HuH-7 (cell line): ENCODE measurements around the gene KCND3.

Experiments
- DNase-seq: peaks from one replicate; pipeline ENCODE4 v3.0.0; 2011; ENCODE audit warnings: low spot score

The KCND3 gene

DNA sequence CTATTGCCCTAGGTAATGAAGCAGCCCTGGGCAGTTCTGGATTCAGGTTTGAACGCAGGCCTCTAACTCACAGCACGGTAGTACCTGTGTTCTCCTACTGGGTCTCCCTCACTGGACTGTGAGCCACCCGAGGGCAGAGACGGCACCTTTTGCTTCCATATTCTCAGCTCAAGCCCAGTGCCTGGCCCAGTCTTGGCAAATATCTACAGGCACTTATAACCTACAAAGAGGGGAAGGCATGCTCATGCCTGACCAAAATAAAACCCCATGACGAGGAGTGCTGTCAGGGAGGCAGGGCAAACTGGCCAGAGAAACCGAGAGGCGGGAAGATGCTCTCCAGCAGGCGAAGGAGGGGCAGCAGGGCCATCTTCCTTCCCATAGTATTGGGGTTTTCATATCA is 142.6 kb downstream of the KCND3 start:
- no peak for DNase-seq

DNA sequence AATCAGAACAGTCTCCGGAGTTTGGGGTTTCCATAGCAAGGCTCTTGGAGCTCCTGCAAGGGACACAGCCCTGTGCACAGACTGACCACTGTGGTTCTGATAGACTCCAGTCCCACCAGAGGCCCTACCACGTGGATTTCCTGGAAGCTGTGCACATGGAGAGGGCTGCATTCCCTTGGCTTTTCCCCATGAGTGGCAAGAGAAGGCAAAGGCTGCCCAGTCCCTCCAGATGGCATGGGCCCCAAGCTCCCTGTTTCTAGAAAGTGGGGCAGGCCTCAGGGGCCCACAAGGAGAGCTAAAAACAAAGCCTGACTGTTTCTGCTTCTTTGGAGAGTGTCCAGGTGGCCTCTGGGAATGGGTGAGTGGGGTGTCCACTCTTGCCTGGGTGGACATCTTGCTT is 146.3 kb downstream of the KCND3 start:
- DNase-seq: no peak

DNA sequence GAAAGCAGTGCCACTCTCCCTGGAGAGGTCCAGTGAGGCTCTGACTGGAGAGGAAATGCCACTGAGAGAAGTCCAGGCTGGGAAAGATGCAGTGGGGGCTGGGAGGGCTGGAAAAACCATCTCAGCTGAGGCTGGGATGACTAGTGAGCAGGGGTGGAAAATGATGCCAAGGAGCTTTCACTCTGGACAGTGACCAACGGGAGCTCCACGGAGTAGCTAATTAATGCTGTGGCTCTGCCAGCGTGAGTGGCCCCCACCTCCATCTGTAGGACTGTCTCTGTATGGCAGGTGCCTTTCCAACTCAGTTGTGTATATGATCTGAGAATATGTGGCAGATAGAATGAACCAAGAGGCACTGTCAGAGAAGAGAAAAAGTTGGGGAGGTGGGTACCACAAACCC is 147.1 kb downstream of the KCND3 start:
- DNase-seq: no peak

DNA sequence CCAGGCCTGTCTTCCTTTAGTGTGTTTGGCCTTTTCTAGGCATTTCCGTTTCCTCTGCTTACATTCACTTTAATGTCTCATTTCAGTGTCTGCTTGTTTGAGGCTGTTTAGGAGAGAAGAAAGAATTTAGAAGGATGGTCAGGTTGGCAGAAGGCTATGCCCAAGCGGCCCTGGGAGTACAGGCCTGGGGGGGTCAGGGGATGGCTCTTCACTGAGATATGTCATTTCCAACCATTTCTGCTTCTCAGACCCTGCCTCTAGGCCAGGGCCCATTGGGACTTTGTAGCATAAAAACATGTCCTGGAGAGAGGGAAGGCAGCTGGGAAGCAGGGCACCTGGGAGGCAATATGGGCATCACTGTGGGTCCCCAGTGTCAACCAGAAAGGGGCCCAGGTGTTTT is 147.7 kb downstream of the KCND3 start:
- no peak for DNase-seq

DNA sequence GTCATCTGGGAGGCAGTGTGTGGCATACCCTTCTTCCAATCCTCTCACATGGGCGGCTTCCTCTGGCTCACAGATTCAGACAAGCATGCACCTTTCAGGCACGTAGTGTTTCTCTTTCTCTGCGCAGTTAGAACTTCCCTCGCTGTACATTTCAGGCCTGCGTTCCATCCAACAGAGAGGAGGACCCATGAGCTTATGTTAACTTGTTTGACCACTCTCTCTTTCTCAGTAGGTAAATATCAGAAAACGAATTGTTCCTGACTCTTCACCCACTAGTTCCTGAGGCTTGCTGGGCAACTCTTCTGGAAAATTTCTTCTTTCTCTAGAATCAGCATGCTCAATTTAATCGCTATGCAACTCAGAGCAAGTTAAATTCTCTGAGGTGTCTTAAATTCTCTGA is 148.3 kb downstream of the KCND3 start:
- no peak for DNase-seq

DNA sequence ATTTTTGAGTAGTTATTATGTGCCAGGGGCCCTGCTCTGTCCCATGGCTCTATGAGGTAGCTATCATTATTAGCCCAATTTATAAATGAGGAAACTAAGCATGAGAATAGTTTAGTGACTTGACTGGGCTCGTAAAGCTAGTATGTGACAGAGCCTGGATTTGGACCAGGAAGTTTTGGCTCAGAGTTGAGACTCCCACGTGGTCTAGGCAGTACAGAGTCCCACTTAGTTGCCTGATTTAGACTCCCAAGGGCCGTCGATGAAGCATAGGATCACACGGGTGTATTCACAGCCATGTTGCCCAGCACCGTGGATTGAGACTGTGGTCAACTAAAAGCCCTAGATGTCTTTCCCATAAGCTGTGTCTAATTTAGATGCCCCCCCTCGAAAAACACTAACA is 152.1 kb downstream of the KCND3 start:
- no peak for DNase-seq

DNA sequence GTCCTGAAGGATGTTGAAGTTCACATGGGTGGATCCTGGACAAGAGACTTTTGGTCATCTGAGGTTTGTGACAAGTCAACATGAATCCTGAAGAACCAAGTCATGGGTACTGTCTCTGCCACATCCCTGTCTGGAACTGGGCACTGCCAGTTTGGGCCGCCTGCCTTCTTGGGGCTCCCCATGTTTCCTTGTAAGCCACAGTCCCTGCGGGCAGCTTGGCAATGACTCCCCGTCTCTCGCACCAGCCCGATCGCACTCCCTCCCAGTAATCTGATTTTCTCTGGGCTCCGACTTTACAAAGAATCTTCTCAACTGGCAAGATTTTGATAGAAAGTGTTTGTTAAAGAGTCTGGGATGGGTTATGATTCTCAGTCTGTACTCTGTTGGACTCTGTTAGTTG is 153.4 kb downstream of the KCND3 start:
- no peak for DNase-seq

DNA sequence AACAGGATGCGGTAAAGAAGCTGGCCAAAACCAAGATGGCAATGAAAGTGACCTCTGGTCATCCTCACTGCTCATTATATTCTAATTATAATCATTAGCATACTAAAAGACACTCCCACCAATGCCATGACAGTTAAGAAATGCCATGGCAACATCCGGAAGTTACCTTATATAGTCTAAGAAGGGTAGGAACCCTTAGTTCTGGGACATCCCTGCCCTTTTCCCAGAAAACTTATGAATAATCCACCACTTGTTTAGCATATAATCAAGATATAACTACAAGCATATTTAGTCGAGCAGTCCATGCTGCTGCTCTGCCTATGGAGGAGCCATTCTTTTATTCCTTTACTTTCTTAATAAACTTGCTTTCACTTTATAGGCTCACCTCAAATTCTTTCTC is 154.0 kb downstream of the KCND3 start:
- DNase-seq: no peak

DNA sequence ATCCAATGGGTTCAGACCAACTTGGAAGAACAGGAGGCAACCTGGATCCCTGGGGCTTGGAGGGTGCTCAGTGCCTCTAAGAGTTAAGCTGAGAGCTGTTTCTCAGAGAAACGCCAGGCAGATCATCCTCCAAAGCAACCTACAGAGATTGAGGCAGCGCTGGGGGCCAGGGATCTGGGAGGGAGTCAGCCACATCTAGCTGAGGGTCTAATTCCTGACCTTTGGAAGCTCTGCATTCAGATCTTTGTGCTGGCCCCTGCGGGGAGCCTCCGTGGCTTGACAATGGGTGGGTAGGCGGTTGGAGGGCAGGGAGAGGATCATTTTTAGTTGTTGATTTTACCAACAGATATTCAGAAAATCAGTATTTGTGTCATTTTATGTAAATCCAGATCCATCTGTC is 154.5 kb downstream of the KCND3 start:
- DNase-seq: no peak

DNA sequence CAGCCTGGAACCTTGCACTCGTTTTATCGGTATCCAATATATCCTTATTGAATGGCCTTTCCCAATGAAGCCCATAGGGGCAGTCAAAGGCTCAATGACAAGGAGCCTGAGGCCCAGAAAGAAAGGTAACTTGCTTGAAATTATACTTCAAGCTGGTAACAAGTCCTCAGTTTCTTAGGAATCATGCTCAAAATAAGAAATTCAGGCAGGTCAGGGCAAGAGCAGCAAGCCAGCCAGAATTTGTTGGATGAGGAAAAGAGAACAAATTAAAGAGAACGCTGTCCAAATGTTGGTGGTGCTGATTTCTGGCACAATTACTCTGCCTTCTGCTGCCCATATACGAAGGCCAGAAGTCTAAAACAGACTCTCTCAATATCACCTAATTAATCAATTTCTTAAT is 156.1 kb downstream of the KCND3 start:
- DNase-seq: no peak

DNA sequence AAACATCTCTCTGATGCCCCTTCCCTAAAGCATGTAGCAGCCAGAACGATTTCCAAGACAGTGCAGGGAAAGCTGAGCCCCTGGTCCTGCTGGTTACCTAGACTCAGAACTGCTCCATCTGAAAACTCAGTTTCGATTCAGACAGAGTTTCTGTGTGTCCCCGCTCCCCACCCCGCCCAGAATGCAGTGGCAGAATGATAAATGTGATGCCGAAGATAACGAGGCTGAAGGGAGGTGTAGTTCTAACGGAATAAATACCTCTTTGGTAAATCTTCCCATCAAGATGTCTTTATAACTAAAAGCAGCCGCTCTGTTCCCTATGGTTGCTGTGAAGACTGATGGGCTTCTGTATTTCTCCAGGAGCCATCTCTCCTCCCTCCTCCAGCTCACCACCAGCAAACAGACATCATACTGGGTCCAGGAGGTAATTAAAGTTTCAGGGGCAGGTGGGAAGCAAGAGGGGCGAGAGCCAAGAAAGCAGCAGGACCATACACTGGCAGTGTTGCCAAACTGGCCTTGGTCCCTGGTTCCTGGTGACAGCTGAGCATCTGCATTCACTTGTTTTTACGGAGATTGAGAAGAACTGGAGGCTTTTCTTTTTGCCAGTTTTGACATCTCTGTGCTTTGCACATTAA is 156.8 kb downstream of the KCND3 start:
- no peak for DNase-seq

DNA sequence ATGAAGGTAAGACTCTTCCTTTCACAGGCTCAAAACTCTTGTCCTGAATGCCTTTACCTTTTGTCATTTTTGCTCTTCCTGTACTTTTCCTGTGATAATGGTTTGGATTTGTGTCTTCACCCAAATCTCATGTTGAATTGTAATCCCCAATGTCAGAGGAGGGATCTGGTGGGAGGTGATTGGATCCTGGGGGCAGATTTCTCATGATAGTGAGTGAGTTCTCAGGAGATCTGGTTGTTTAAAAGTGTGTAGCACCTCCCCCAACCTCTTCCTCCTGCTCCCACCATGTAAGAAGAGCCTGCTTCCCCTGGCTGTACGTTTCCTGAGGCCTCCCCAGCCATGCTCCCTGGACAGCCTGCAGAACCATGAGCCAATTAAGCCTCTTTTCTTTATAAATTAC is 158.3 kb downstream of the KCND3 start:
- no peak for DNase-seq

DNA sequence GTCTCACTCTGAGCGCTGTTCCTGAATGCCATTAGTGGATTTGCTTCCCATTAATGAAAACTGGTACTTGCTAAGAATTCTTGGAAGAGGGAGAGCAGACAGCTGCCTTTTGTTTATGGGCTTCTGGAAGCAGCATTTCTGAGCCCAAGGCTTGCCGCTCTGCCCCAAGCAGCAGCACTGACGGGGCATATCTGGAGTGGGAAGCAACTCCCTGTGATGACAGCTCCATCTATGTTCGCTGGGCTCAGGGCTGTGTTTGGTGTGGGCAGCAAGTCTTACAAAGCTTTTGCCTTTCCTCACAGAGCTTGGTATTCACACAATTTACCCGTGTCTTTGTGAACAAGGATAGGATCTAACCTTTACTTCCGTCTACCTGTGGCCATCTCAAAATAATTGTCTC is 161.5 kb downstream of the KCND3 start:
- no peak for DNase-seq

DNA sequence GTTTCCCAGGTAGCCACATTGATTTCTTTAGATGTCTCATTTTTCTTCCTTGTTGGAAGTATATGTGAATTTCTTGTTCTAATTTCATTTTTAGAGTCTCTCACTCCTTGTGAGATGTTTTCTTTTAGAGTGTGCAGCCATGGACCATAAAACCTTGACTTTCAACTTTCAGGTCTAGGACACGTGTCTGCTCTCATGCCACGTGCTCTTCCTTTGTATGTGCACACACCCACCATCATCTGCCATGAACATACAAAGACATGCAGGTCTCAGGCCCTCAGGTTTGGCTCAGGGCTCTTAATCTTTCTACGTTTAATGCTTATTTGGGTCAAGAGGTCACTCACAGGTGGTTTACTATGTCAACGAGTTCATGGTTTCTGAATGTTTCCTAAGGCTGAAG is 163.2 kb downstream of the KCND3 start:
- no peak for DNase-seq

DNA sequence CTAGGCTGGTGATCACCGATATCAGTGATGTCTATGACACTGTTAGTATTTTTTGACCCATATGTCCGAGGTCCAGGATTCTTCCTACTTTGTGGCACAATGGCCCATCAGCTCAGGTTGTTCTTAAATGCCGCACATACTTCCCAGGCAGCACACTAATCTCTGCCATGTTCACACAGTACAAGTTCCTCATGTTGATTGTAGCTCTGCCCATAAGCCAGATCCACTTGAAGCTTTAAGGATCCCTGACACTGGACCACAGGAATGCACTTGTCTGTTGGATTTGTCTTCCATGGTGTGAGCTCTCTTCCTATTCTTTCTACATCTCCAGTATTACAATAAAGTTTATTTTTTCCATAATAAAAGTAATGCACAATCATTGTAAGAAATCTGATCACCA is 164.3 kb downstream of the KCND3 start:
- DNase-seq: no peak

DNA sequence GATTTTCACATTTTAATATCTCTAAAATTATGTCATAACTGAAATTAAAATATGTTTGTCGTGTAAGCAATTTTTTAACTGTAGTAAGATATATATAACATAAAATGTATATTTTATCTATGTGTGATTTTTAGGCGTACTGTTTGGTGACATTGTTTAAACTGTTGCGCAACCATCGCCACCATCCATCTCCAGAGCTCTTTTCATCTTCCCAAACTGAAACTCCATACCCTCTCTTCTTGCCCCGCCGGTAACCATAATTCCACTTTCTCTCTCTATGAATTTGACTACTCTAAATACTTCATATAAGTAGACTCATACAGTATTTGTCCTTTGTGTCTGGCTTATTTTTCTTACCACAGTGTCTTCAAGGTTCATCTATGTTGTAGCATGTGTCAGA is 167.3 kb downstream of the KCND3 start:
- DNase-seq: no peak

DNA sequence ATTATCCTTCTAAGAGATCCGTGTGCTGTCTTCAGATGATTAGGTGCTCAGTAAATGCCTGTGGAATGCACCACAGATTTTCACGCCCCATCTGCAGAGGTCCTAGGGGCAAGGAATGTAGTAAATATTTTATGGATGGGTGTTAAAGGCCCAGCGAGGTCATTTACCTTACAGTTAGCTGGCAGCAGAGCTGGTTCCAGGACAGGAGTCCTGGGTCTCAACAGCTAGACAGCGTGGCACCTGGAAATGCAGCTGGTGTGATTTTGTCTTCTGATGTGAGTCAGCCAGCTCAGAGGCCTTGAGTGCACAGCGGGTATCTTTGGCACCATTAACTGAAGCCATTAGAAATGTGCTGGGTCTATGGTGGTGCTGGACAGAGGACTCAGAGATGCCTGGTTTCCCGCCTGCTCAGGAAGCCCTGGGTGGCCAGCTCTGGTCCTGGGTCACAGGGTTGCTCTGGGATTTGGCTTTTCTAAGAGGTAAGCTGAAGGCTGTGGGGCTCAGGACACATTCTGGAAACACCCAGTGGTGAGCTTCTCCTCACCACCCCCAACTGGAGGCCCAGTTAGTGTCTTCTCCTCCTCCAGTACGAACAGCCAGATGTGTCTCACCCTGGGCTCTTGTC is 168.2 kb downstream of the KCND3 start:
- DNase-seq: no peak

DNA sequence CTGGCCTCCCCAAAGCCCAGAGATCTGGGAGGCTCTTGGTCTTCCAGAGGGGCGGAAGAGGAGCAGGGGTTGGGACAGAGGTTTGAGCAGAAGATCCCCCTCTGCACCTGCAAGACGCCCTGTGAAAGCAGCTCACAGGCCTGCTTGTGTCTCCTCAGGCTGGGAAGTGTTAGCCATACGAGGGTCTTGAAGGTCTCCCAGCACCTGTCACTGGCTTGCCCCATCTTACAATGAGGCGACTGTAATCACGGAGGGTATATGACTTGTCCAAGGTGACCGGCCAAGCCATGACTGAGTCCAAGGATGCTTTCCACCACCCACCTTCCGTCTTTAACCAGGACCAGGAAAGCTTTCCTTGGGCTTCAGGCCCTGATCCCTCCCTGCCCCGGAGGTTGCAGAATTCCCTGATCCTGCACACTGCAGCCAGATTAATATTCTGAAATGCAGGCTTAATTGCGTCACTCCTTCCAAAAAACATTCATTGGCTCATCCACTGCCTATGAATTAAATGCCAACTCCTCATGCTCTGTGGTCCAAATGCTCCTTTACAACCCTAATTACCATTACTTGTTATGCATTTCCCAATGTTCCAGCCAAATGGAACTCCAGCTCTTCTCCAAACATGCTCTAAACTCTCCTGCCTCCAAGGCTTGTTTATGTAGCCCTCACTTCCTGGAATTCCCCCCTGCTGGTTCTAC is 169.8 kb downstream of the KCND3 start:
- DNase-seq: no peak

DNA sequence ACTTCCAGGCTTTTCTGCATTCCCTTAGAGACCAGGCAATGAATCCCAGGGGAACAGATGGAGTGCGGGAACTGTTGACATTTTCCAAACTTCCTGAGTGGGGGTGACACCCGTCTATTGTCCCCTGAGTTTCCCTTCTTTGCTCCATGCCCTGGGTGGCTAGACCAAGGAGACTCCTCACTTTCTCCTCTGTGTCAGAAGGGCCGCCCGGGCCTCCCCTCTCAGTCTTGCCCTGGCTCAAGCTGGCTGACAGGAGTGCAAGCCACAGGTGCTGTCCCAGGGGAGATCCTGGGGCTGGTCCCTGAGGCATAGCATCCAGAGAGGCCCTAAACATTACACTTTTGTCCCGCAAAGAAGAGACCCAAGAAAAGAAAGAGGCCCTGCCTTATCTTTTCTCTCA is 170.9 kb downstream of the KCND3 start:
- no peak for DNase-seq

DNA sequence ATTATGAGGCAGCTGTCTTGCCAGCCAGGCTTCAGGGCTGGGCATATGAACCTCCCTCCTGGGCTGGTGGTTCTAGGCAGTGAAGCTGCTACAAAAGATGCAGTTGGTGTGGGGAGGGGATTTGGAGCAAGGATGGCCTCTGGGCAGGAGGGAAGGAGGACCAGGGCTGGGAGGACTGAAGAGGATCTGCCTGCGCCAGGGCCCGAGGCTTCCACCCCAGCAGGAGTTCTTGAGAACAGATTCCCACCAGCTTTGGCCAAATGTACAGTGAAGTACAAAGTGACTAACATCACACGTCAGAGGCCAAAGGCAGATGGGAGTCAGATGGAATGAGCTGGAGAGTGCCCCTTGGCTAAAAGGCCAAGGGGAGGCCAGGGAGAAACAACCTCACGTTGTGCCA is 171.4 kb downstream of the KCND3 start:
- DNase-seq: no peak

DNA sequence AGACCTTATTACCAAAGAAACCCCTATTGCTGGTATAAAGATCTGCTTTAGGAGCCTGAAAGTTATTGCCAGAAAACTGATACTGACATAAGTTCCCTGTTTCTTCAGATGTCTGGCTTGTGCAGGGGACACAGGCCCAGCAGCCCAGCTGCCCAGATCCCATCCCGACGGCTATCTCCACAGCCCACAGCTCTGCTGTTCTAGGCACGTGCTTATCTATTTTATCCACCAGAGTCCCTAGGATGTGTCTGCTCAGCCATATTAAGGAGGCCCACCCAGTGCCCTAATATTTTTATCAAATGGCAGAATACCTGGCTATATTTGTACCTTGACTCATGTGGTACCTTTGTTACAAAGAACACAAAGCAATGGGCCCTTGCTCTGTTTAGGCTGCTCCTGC is 174.8 kb downstream of the KCND3 start:
- DNase-seq: no peak

DNA sequence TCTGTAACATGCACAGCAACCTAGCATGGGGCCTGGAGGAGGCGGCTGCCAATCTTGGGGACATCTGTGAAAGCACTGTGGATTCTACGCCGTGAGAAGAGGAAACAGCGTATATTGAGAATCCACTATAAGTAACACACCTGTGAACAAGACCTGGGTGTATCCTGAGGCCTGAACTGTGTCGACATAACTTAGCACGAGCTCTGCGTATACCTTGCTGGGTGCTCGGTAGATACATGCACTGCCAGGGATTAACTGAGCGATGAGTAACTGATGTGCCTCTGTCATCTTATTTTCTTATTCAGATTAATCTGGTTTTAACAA is 175.2 kb downstream of the KCND3 start:
- DNase-seq: no peak

DNA sequence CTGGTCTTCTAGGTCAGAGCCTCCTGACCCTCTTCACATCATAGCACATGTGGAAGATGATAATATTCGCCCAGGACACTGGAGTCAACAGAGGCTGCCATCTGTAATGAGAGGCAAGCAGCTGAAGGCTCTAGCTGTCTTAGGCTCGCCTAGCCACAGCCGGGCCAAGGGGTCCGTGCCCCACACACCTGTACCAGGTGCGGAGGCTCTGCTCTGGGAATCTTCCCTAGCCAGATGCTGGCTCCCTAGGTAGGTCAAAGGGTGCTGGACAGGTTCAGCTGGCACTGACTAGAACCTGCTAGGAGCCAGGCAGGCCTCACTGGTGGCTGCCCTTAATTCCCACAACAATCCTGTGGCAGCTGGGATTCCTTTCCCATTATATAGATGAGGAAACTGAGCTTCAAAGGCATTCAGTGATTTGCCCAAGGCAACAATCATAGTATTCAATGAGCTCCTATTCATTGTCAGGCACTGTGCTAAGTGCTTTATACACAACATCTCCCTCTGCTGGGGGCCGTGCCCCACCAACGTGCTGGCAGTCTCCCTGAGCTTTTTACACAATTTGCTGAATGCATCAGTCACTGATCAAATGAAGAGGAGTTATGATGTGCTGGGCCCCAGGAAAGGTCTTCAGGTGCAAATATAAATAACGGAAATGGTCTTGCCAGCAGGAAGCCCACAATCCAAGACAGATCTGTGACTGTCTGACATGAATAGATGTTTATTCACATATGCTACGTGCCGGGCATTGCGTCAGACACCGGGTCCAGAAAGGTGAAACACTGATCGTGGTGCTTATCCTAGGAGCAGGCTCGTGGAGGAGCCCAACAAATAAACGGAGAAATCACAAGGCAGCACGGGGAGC is 175.8 kb downstream of the KCND3 start:
- no peak for DNase-seq
